ENCODE measurements around the gene FER. TPM values are rescaled to one million over a fixed set of nuclear protein-coding genes. Genes with fewer than 3 reads are reported as not detected.

FER gene
- total RNA-seq, 2 experiments from 2014 or later: 4.0 to 5.2 TPM

DNA sequence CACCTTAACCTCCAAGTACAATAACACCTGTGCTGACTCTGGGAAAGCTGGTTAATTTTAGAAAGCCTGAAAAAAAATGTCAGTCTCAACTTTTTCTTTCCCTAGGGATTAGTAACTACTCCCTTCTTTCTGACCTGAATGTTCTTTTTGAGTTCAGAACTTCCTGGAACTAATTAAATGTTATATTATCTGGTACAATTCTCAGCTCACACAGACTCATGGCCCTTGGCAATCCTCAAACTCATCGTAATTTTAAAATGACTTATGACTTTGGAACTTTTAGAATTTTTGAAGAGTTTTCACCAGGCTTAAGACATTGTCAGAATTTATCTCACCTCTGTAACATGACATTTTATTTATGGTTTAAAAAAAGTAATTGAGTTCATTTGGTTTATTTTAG is 315.0 kb downstream of the FER start:
- no peaks in the 10 kb centered on the region for H3K9me3 Mint-ChIP-seq
- POLR2A ChIA-PET: no interaction called here
- no peaks in the 10 kb centered on the region for H3K36me3 Mint-ChIP-seq (ENCODE audit: low read depth)
- H3K27me3 Mint-ChIP-seq: no peaks in the 10 kb centered on the region
- CTCF ChIA-PET: no interaction called here
- no peak overlapping the region for H3K4me3 Mint-ChIP-seq
- DNase-seq: no peak
- H3K4me1 Mint-ChIP-seq: no peaks in the 10 kb centered on the region
- no peak overlapping the region for H3K27ac Mint-ChIP-seq

DNA sequence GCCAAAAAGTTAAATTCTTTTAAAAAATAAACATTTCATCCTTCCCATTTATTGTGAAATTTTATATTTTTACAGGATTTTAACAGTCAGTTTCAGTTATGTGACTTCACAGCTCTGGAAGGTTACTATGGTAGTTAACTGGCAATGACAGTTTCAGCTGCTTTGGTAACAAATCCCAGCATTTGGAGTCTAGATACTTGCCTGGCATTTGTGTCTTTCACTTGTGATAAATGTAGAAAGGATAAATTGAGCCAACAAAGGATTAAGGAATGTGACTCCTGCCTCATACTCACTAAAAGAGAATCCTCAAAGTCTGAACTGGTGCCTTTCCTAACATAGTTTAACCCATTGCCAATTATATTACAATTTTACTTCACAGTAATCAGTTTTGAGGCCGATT is 315.5 kb downstream of the FER start:
- H3K36me3 Mint-ChIP-seq (ENCODE audit: low read depth): no peaks in the 10 kb centered on the region
- H3K27ac Mint-ChIP-seq: no peak overlapping the region
- H3K4me3 Mint-ChIP-seq: no peak overlapping the region
- H3K4me1 Mint-ChIP-seq: no peaks in the 10 kb centered on the region
- no peaks in the 10 kb centered on the region for H3K9me3 Mint-ChIP-seq
- ChIA-PET CTCF (no interaction called here), POLR2A (no interaction called here)
- H3K27me3 Mint-ChIP-seq: no peaks in the 10 kb centered on the region
- DNase-seq: no peak

DNA sequence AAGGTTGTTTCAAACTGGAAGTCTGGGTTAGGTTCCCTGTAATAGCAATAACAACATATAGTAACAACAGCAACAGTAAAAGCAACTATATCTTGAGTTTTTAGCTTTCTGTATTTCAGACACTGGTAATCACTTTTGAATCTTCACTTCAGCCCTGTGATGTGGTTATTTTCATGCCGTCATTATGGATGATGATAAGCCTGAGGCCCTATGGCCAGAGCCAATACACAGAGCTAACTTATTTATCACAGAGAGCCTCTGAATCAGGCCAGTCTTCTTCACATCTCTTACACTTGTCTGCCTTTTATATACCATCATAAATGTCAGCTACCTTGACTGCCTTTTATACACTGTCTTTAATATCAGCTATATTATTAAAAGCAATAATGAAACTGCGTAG is 329.0 kb downstream of the FER start:
- Mint-ChIP-seq H3K36me3 (ENCODE audit: low read depth) (no peaks in the 10 kb centered on the region), H3K27ac (no peak overlapping the region), H3K9me3 (no peaks in the 10 kb centered on the region), H3K4me3 (no peak overlapping the region), H3K27me3 (no peaks in the 10 kb centered on the region), H3K4me1 (no peaks in the 10 kb centered on the region)
- no peak for DNase-seq
- ChIA-PET POLR2A (no interaction called here), CTCF (interaction anchor here (1.0 to 1.6 kb wide), 2 partner anchors 9 to 17 kb away, joined by 3 read pairs; no protein-coding TSS in a partner anchor)

DNA sequence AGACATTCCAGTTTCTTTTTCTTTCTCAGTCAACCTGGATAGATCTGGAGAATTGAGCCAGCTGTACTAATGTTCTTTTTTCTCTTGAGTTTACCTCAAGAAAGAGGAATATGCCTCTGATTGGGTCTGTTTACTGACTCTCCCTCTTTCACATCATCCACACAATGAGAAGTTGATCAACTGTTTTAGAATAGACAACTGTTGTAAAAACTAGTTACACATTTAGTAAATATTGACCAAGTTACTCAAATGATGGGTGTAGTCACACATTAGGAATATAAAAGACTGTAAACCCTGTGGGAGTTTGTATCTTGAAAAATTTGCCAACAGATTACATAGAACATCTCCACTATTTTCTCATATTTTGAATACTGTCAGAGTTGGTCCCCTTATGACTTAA is 330.8 kb downstream of the FER start:
- CTCF ChIA-PET: no interaction called here
- Mint-ChIP-seq H3K27ac (no peak overlapping the region), H3K4me3 (no peak overlapping the region), H3K27me3 (no peaks in the 10 kb centered on the region), H3K36me3 (ENCODE audit: low read depth) (no peaks in the 10 kb centered on the region), H3K9me3 (no peaks in the 10 kb centered on the region), H3K4me1 (no peaks in the 10 kb centered on the region)
- POLR2A ChIA-PET: no interaction called here
- no peak for DNase-seq

DNA sequence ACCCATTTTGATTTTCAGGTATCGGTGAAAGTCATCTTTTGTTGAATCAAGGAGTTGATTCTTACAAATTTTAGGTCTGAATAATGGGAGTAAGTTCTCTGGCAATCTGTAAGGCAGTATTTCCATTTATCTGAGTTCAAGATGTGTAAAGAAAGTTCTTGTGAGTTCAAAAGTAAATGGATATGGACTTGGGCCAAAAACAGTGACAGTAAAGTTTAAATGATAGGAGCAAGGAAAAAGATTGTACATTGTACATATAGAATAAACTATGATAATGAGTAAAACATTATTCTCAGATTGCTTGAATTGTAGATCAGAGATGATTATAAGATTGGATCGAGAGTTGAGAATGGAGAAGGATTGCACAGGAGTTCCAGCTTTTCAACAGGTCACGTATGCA is 332.8 kb downstream of the FER start:
- CTCF ChIA-PET: no interaction called here
- no peaks in the 10 kb centered on the region for H3K27me3 Mint-ChIP-seq

DNA sequence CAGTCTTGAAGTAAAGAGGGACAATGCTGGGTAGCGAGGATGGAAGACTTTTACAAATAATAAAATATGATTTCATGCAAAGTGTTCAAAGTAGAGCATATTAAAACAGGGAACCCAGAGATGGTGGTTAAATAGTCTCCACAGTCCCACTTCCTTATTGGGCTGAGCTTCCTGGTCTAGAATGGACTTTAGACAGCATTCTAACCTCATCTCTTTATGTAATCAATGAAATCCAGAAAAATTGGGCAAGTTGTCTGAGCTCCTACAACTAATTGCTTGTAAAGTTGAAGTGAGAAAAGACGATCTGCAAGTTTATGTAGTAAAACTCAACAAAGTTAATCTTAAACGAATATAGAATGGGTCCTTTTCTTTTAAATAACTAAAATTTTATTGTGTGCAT is 333.2 kb downstream of the FER start:
- no peak overlapping the region for H3K27ac Mint-ChIP-seq
- no peaks in the 10 kb centered on the region for H3K36me3 Mint-ChIP-seq (ENCODE audit: low read depth)
- DNase-seq: no peak
- H3K4me1 Mint-ChIP-seq: no peaks in the 10 kb centered on the region
- H3K4me3 Mint-ChIP-seq: no peak overlapping the region
- no peaks in the 10 kb centered on the region for H3K9me3 Mint-ChIP-seq
- CTCF ChIA-PET: no interaction called here
- H3K27me3 Mint-ChIP-seq: no peaks in the 10 kb centered on the region
- POLR2A ChIA-PET: no interaction called here

More for the DNA sequence above, 332.8 kb downstream of the FER start:
- no peaks in the 10 kb centered on the region for H3K36me3 Mint-ChIP-seq (ENCODE audit: low read depth)
- H3K9me3 Mint-ChIP-seq: no peaks in the 10 kb centered on the region
- no peak overlapping the region for H3K27ac Mint-ChIP-seq
- no peak for DNase-seq
- no peaks in the 10 kb centered on the region for H3K4me1 Mint-ChIP-seq
- H3K4me3 Mint-ChIP-seq: no peak overlapping the region
- POLR2A ChIA-PET: no interaction called here

DNA sequence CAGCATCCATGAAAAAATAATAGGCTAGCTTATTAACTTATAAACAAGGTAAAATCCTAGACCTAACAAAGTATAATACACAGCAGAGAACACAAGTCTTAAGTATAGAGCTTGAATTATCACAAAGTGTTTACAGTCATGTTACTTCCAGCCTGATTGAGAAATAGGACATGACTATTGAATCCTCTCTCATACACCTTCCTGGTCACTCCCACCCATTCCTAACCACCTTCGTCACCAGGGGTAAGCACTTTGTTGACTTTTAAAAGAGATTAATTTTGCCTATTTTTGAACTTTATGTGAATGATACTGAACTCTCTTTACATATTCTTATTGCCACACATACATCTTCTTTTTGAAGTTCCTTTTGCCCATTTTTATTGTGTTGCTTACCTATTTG is 336.2 kb downstream of the FER start:
- Mint-ChIP-seq H3K27me3 (no peaks in the 10 kb centered on the region), H3K36me3 (ENCODE audit: low read depth) (no peaks in the 10 kb centered on the region), H3K4me1 (no peaks in the 10 kb centered on the region), H3K27ac (no peak overlapping the region), H3K9me3 (no peaks in the 10 kb centered on the region), H3K4me3 (no peak overlapping the region)
- ChIA-PET POLR2A (no interaction called here), CTCF (no interaction called here)
- no peak for DNase-seq

DNA sequence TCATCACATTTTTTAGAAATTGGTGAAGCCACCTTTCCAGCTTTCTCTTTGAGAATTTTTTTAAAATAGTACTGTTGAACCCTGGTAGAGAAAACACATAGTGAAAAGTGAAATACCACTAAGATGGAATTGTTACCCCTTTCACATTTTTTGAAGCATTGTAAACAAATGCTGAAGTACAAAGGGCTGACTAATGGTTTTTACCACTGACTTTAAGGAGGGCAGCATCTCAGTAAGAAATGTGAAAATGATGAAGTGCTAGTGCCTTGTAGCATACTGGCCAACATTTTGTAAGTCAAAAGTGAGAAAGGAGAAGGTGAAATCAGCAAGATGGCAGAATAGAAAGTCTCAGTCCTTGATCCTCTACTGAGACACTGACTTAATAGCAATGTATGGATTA is 341.5 kb downstream of the FER start:
- Mint-ChIP-seq H3K4me3 (no peak overlapping the region), H3K27me3 (no peaks in the 10 kb centered on the region), H3K27ac (no peak overlapping the region), H3K4me1 (no peaks in the 10 kb centered on the region), H3K9me3 (no peaks in the 10 kb centered on the region), H3K36me3 (ENCODE audit: low read depth) (no peaks in the 10 kb centered on the region)
- ChIA-PET POLR2A (no interaction called here), CTCF (interaction anchor here (1.5 kb wide), 1 partner anchor 10 kb away, joined by 3 read pairs; no protein-coding TSS in a partner anchor)
- no peak for DNase-seq

DNA sequence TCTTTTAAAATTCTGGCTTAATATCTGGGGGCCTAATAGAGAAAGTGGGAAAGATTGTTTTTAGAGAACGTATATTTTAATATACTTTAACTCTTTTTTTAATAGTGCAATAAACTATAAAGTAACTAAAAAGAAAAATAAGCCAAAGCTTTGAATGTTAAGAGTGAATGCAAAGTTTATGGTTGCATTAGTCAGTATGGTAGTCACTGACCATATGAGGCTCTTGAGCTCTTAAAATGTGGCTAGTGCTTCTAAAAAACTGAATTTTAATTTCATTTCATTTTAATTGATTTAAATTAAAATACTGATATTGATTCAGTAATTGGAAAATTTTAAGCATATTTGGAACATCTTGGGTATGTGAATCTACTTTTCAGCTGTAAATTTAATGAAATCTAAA is 351.4 kb downstream of the FER start:
- Mint-ChIP-seq H3K4me1 (no peaks in the 10 kb centered on the region), H3K36me3 (ENCODE audit: low read depth) (no peaks in the 10 kb centered on the region), H3K27me3 (no peaks in the 10 kb centered on the region), H3K9me3 (no peaks in the 10 kb centered on the region), H3K27ac (no peak overlapping the region), H3K4me3 (no peak overlapping the region)
- POLR2A ChIA-PET: no interaction called here
- no peak for DNase-seq
- CTCF ChIA-PET: interaction anchor here (1.2 kb wide), 1 partner anchor 9 kb away, joined by 3 read pairs; no protein-coding TSS in a partner anchor

DNA sequence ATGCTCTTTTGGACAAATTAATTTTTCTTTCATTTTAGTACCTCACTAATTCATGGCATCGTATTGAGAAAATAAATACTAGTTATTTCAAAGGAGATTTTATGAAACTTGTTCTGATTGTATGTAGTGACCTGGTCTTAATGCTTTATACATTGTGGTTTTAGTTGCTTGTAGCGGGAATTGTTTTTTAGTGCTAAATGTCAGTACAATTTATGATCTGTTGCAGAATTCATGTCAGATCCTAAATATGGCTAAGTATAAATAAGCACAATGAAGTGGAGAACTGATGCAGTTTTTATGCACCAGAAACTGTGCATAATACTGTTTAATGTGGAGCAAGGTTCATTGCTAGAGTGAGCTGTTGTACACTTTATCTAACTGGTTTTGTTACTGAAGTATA is 353.3 kb downstream of the FER start:
- Mint-ChIP-seq H3K27ac (no peak overlapping the region), H3K36me3 (ENCODE audit: low read depth) (no peaks in the 10 kb centered on the region), H3K27me3 (no peaks in the 10 kb centered on the region), H3K4me3 (no peak overlapping the region), H3K9me3 (no peaks in the 10 kb centered on the region), H3K4me1 (no peaks in the 10 kb centered on the region)
- CTCF ChIA-PET: no interaction called here
- no peak for DNase-seq
- POLR2A ChIA-PET: no interaction called here

DNA sequence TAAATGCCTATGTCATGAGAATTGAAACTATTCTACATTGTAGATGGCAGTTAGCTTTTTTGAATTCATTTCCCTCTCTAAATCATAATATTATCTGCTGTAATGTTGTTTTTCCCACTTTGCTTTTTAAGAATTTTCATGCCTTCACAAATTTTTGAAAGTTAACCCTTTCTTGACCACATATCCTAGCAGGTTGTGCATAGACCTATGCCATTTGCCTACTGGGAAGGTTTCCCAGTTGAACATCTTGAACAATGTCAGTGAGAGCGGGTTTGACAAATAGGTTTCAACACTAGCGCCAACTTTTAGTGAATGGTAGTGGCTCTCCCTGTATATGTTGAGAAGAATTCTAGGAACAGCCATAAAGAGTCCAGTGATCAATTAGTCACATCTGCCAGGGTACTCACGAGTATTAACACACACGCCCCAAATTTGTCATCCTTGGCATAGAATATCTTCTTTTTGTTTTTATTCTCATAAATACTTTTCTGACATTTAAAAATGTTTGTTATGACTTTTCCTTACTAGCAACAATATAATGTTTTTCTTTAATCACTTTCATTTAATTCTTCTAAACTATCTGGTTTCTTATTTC is 354.5 kb downstream of the FER start:
- H3K27ac Mint-ChIP-seq: no peak overlapping the region
- H3K27me3 Mint-ChIP-seq: no peaks in the 10 kb centered on the region
- H3K9me3 Mint-ChIP-seq: no peaks in the 10 kb centered on the region
- ChIA-PET CTCF (no interaction called here), POLR2A (no interaction called here)
- DNase-seq: no peak
- no peaks in the 10 kb centered on the region for H3K36me3 Mint-ChIP-seq (ENCODE audit: low read depth)
- no peaks in the 10 kb centered on the region for H3K4me1 Mint-ChIP-seq
- H3K4me3 Mint-ChIP-seq: no peak overlapping the region

DNA sequence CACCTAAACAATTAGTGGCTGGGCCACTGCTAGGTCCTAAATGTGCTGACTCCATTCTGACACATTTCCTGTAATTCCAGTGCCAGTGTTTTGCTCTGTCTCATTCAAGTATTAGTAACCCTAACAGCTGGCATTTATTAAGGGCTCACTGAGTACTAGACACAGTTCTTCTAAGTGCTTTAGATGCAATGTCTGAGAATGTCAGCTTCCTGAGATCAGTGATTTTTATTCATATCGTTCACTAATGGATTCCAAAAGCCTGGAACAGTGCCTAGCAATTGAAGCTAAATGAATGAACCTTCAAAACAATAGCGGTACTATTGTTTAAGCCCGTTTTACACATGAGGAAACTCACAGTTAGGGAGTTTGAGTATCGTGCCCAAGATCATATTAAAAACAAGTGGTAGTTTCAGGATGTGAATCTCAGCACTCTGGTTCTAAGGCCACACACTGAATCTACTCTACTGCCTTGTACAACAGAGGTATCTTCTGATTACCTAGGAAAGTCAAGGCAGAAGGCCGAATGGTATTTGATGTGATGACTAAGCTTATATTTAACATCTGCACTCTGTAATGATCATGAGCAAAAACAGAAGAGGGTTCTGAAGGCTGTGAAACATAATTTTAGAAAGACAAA is 358.1 kb downstream of the FER start:
- CTCF ChIA-PET: no interaction called here
- no peak for DNase-seq
- H3K4me1 Mint-ChIP-seq: no peaks in the 10 kb centered on the region

DNA sequence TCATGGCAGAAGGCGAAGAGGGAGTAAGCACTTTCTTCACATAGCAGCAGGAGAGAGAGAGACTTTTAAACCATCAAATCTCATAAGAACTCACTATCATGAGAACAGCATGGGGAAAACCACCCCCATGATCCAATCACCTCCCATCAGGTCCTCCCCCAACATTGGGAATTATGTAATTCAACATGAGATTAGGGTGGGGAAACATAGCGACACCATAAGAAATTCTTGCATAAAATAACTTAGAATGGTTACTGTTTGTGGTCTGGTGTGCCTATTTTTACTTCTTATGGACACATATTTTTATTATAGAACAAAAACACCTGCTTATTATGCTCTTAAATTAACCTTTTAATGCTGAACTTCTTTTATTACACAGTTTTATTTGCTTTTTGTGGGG is 364.0 kb downstream of the FER start:
- H3K9me3 Mint-ChIP-seq: no peaks in the 10 kb centered on the region
- POLR2A ChIA-PET: no interaction called here
- no peak overlapping the region for H3K27ac Mint-ChIP-seq
- H3K4me1 Mint-ChIP-seq: no peaks in the 10 kb centered on the region
- CTCF ChIA-PET: no interaction called here
- no peaks in the 10 kb centered on the region for H3K27me3 Mint-ChIP-seq
- no peak for DNase-seq
- H3K4me3 Mint-ChIP-seq: no peak overlapping the region
- no peaks in the 10 kb centered on the region for H3K36me3 Mint-ChIP-seq (ENCODE audit: low read depth)

More for the DNA sequence above, 358.1 kb downstream of the FER start:
- POLR2A ChIA-PET: no interaction called here
- Mint-ChIP-seq H3K4me3 (no peak overlapping the region), H3K36me3 (ENCODE audit: low read depth) (no peaks in the 10 kb centered on the region), H3K27ac (no peak overlapping the region), H3K27me3 (no peaks in the 10 kb centered on the region), H3K9me3 (no peaks in the 10 kb centered on the region)

DNA sequence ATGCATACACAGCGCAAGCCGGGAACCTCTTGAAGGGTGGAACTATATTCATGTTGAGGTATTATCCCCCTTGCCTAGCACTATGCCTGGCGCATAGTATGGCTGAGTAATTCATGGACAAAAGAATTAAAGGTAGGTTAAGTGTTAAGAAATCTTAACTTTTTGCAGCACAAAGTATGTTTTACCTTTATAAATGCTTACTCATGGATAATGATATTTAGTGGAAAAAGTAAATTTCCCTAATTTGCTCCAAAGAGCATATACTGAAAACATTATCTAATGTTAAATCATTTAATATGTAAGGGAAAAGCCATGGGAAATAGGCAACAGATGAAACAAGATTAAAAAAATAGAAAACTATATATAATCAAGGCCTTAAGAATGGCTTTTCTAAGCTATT is 365.9 kb downstream of the FER start:
- H3K4me1 Mint-ChIP-seq: no peaks in the 10 kb centered on the region
- no peak overlapping the region for H3K4me3 Mint-ChIP-seq
- DNase-seq: no peak
- no peaks in the 10 kb centered on the region for H3K27me3 Mint-ChIP-seq
- CTCF ChIA-PET: no interaction called here
- no peak overlapping the region for H3K27ac Mint-ChIP-seq
- no peaks in the 10 kb centered on the region for H3K9me3 Mint-ChIP-seq
- H3K36me3 Mint-ChIP-seq (ENCODE audit: low read depth): no peaks in the 10 kb centered on the region
- POLR2A ChIA-PET: no interaction called here
